Activated T-cell treated with anti-CD3 and anti-CD28 coated beads for 24 hours (primary cell): ENCODE measurements around the gene GGA2.
"Not testable (repeated sequence)": the region's sequence is repeated elsewhere in the genome, so short reads cannot be mapped to it uniquely, and the experiment has no call there.

ENCODE experiments used
- DNase-seq: peaks from one replicate; pipeline ENCODE4 v3.0.0-alpha.2; 2020; ENCODE audit warnings: low read depth

Gene GGA2

GRCh38 chr16:23523876-23524385, 13.6 kb upstream of the GGA2 start:
- no peak for DNase-seq

GRCh38 chr16:23523321-23523720, 13.0 kb upstream of the GGA2 start:
- no peak for DNase-seq

GRCh38 chr16:23521965-23522364, 11.7 kb upstream of the GGA2 start:
- no peak for DNase-seq

GRCh38 chr16:23521037-23521743, 10.9 kb upstream of the GGA2 start:
- no peak for DNase-seq

- no peak for DNase-seq
Measured at GRCh38 chr16:23520500-23520899, 10.2 kb upstream of the GGA2 start.

- DNase-seq = no peak
Measured at GRCh38 chr16:23519282-23519681, 9.0 kb upstream of the GGA2 start.

GRCh38 chr16:23518435-23518891, 8.2 kb upstream of the GGA2 start:
- no peak for DNase-seq

GRCh38 chr16:23516366-23517137, 6.3 kb upstream of the GGA2 start:
- no peak for DNase-seq

GRCh38 chr16:23515881-23516280, 5.6 kb upstream of the GGA2 start:
- DNase-seq = no peak

- DNase-seq = peak; percentile 8
Measured at GRCh38 chr16:23514381-23515152, 4.3 kb upstream of the GGA2 start.

GRCh38 chr16:23512168-23512695, 1.9 kb upstream of the GGA2 start:
- no peak for DNase-seq

- no peak for DNase-seq
Measured at GRCh38 chr16:23511731-23512130, 1.4 kb upstream of the GGA2 start.

GRCh38 chr16:23510915-23511270, 599 bp upstream of the GGA2 start:
- not testable (repeated sequence) for DNase-seq

- peak; percentile 7 for DNase-seq
Measured at GRCh38 chr16:23509782-23510163, 521 bp downstream of the GGA2 start.

- DNase-seq = no peak
Measured at GRCh38 chr16:23509441-23509754, 896 bp downstream of the GGA2 start.

GRCh38 chr16:23508589-23509440, 1.5 kb downstream of the GGA2 start:
- no peak for DNase-seq

- DNase-seq = no peak
Measured at GRCh38 chr16:23506606-23506994, 3.7 kb downstream of the GGA2 start.

GRCh38 chr16:23505671-23506605, 4.4 kb downstream of the GGA2 start:
- DNase-seq = no peak

- no peak for DNase-seq
Measured at GRCh38 chr16:23505180-23505665, 5.1 kb downstream of the GGA2 start.

- peak; percentile 72 for DNase-seq
Measured at GRCh38 chr16:23504453-23505179, 5.7 kb downstream of the GGA2 start.
